NK-92 treated with Interleukin-12 subunit alpha and Interleukin-12 subunit beta, amount 100 ng/mL, for 24 hours (cell line): ENCODE measurements around the gene DLG1.
A peak's percentile ranks its signal among the peaks of the same experiment; 100 is the strongest.
"Not testable (repeated sequence)": the region's sequence is repeated elsewhere in the genome, so short reads cannot be mapped to it uniquely, and the experiment has no call there.

Experiments used
- DNase-seq: peaks from one replicate; lab custom pipeline; 2025; lab: John Stamatoyannopoulos, UW

The DLG1 gene

GRCh38 chr3:197093871-197094270 lies 204.5 kb downstream of the DLG1 start:
- DNase-seq, result no peak

- DNase-seq, result no peak
Measured at GRCh38 chr3:197088370-197088769, 210.0 kb downstream of the DLG1 start.

- DNase-seq, result no peak
Measured at GRCh38 chr3:197085137-197085536, 213.3 kb downstream of the DLG1 start.

- DNase-seq, result peak; percentile 67
Measured at GRCh38 chr3:197083486-197083885, 214.9 kb downstream of the DLG1 start.

GRCh38 chr3:197082871-197083270 lies 215.5 kb downstream of the DLG1 start:
- no peak for DNase-seq

- no peak for DNase-seq
Measured at GRCh38 chr3:197080344-197080743, 218.1 kb downstream of the DLG1 start.

- no peak for DNase-seq
Measured at GRCh38 chr3:197076415-197076814, 222.0 kb downstream of the DLG1 start.

- no peak for DNase-seq
Measured at GRCh38 chr3:197068077-197068476, 230.3 kb downstream of the DLG1 start.

- no peak for DNase-seq
Measured at GRCh38 chr3:197064771-197065170, 233.6 kb downstream of the DLG1 start.

GRCh38 chr3:197062446-197062845 lies 236.0 kb downstream of the DLG1 start:
- DNase-seq, result no peak

- not testable (repeated sequence) for DNase-seq
Measured at GRCh38 chr3:197051637-197052036, 246.8 kb downstream of the DLG1 start.

- no peak for DNase-seq
Measured at GRCh38 chr3:197050511-197050910, 247.9 kb downstream of the DLG1 start.

GRCh38 chr3:197042539-197042938 lies 255.9 kb downstream of the DLG1 start:
- DNase-seq, result no peak

- DNase-seq, result no peak
Measured at GRCh38 chr3:197041875-197042488, 256.4 kb downstream of the DLG1 start.

- DNase-seq, result no peak
Measured at GRCh38 chr3:197040658-197041057, 257.8 kb downstream of the DLG1 start.

- no peak for DNase-seq
Measured at GRCh38 chr3:197038679-197039462, 259.5 kb downstream of the DLG1 start.

GRCh38 chr3:197035577-197035976 lies 262.8 kb downstream of the DLG1 start:
- no peak for DNase-seq

GRCh38 chr3:197034778-197035177 lies 263.6 kb downstream of the DLG1 start:
- DNase-seq, result not testable (repeated sequence)

- not testable (repeated sequence) for DNase-seq
Measured at GRCh38 chr3:197033764-197034163, 264.6 kb downstream of the DLG1 start.

GRCh38 chr3:197031315-197032285 lies 266.8 kb downstream of the DLG1 start:
- DNase-seq, result no peak

GRCh38 chr3:197030379-197031314 lies 267.8 kb downstream of the DLG1 start:
- no peak for DNase-seq
